Measurements from ENCODE around the gene CCDC86. TPM values are rescaled to one million over a fixed set of nuclear protein-coding genes. Genes with fewer than 3 reads are reported as not detected.
A peak's percentile ranks its signal among the peaks of the same experiment; 100 is the strongest.

The CCDC86 gene
- total and polyA plus RNA-seq, 4 donors = 8.1 to 15.2 (median 10.0) TPM

DNA sequence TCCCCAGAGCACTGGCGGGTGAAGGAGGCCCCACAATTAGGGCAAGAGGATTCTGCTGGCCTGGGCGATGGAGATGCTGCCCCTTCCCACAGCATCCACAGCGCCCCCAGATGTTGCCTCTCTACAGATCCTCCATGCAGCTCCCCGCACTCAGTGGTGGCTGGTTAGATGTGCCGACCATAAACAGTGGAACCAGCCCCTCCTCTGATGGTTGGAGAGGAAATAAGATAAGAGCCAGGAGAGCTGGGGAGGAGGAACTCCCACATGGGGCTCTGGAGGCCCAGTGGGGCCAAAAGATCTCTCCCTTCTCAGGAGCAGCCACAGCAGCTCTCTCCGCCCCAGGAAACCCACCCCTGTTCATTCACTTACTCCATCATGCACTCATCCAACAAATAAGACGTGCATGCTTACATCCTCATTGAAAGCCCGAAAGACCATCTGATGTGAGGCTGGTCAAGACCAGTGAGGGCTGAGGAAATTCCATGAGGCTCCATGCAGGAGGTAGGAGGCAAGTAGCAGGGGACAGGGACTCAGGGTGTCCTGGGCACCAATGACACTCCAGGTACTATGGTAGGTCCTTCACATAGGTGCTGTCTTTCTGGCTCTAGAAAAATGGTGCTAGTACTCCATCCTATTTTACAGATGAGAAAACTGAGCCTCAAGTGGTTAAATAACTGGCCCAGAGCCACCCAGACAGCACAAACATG, 12.4 kb downstream of the CCDC86 start:
- peak in 1 of 2 donors; percentile 49 for DNase-seq

GRCh38 chr11:60854847-60855725, 13.2 kb downstream of the CCDC86 start:
- H3K27me3 ChIP-seq (ENCODE audit: control insufficient read depth in 1 of 2, insufficient read depth in 2 of 2, low read length in 1 of 2) = no peaks in the 10 kb centered on the region
- peaks cover 0 to 4% of the 10 kb centered on the region in 2 donors for H3K36me3 ChIP-seq (ENCODE audit: control insufficient read depth in 1 of 2, insufficient read depth in 2 of 2, low read length in 1 of 2)
- ATAC-seq (ENCODE audit: low FRiP score) = no peak
- no peaks in the 10 kb centered on the region for H3K4me1 ChIP-seq (ENCODE audit: control insufficient read depth in 1 of 2, insufficient read depth in 2 of 2, low read length in 2 of 2)
- DNase-seq = peak in 1 of 2 donors; percentile 42
- intact Hi-C loops (cut with DNase I) = no loop called here
- H3K4me3 ChIP-seq (ENCODE audit: low read length in 2 of 2) = no peak overlapping the region
- 49 to 55% methylated on average over 8 of the region's 8 CpGs for WGBS, 2 donors
- no peaks in the 10 kb centered on the region for H3K9me3 ChIP-seq (ENCODE audit: control insufficient read depth, low read length)
- H3K27ac ChIP-seq (ENCODE audit: low read depth in 1 of 2, low read length in 2 of 2) = no peak overlapping the region

More for the DNA sequence above, 12.4 kb downstream of the CCDC86 start:
- ATAC-seq (ENCODE audit: low FRiP score) = no peak
- H3K9me3 ChIP-seq (ENCODE audit: control insufficient read depth, low read length) = no peaks in the 10 kb centered on the region
- H3K36me3 ChIP-seq (ENCODE audit: control insufficient read depth in 1 of 2, insufficient read depth in 2 of 2, low read length in 1 of 2) = peaks cover 0 to 4% of the 10 kb centered on the region in 2 donors
- H3K27me3 ChIP-seq (ENCODE audit: control insufficient read depth in 1 of 2, insufficient read depth in 2 of 2, low read length in 1 of 2) = no peaks in the 10 kb centered on the region
- intact Hi-C loops (cut with DNase I) = no loop called here
- 83 to 85% methylated on average over 8 of the region's 8 CpGs for WGBS, 2 donors
- no peaks in the 10 kb centered on the region for H3K4me1 ChIP-seq (ENCODE audit: control insufficient read depth in 1 of 2, insufficient read depth in 2 of 2, low read length in 2 of 2)
- no peak overlapping the region for H3K4me3 ChIP-seq (ENCODE audit: low read length in 2 of 2)
- H3K27ac ChIP-seq (ENCODE audit: low read depth in 1 of 2, low read length in 2 of 2) = no peak overlapping the region

- Histone ChIP-seq H3K36me3 (ENCODE audit: control insufficient read depth in 1 of 2, insufficient read depth in 2 of 2, low read length in 1 of 2) (peaks cover 0 to 2% of the 10 kb centered on the region in 2 donors), H3K9me3 (ENCODE audit: control insufficient read depth, low read length) (no peaks in the 10 kb centered on the region), H3K27me3 (ENCODE audit: control insufficient read depth in 1 of 2, insufficient read depth in 2 of 2, low read length in 1 of 2) (no peaks in the 10 kb centered on the region), H3K27ac (ENCODE audit: low read depth in 1 of 2, low read length in 2 of 2) (no peak within 1 kb of the TSS), H3K4me1 (ENCODE audit: control insufficient read depth in 1 of 2, insufficient read depth in 2 of 2, low read length in 2 of 2) (no peaks in the 10 kb centered on the region), H3K4me3 (ENCODE audit: low read length in 2 of 2) (no peak within 1 kb of the TSS)
- intact Hi-C loops (cut with DNase I) = no loop called here
- no peak for ATAC-seq (ENCODE audit: low FRiP score)
- DNase-seq = peak in 1 of 2 donors; percentile 57
- 45% methylated on average over 14 of the region's 14 CpGs for WGBS, 2 donors
Observed at GRCh38 chr11:60855726-60856633, 14.1 kb downstream of the CCDC86 start, which contains the start of gene PTGDR2. PTGDR2 (minus strand) TSS chr11:60855950; CDS start chr11:60853722, 2,228 bp downstream.

DNA sequence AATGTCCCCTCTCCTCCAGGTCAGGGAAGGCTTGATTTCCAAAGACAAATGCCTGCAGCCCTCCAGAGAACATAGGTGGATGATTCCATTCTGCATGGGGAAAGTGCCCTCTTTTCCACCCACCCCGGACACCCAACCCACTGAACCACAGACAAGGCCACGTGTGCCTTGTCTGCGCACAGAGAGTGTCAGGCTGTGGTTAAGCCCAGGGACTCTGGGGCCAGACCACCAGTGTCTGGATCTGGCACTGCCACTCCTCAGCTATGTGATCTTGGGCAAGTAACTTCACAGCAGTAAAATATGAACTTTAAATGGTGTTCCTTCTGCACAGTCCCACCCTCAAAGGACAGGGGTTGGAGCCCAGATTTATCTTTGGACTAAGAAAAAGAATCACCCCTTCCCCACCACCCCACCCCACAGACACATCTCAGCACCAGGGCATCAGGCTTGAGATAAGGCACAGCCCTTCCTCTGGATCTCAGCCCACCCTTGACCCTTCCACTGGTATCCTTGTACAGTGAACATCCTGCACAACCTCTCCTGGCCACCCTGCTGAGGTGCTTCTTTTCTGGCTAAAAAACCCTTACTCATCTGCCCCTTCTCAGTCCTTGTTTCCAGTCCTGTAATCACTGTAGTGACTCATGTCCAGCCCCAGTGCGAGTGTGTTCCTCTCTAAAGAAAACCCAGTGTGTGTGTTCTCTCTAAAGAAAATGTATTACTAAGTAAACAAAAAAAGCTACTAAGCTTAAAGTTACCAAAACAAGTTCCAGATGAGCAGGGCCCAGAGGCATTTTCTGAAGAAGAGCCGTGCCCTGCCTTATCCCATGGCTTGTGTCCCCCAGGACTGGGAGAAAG, 15.7 kb downstream of the CCDC86 start:
- ATAC-seq (ENCODE audit: low FRiP score) (no peak), DNase-seq (peak in 1 of 2 donors; percentile 27)
- Histone ChIP-seq H3K36me3 (ENCODE audit: control insufficient read depth in 1 of 2, insufficient read depth in 2 of 2, low read length in 1 of 2) (no peaks in the 10 kb centered on the region), H3K4me1 (ENCODE audit: control insufficient read depth in 1 of 2, insufficient read depth in 2 of 2, low read length in 2 of 2) (no peaks in the 10 kb centered on the region), H3K27ac (ENCODE audit: low read depth in 1 of 2, low read length in 2 of 2) (no peak overlapping the region), H3K27me3 (ENCODE audit: control insufficient read depth in 1 of 2, insufficient read depth in 2 of 2, low read length in 1 of 2) (no peaks in the 10 kb centered on the region), H3K9me3 (ENCODE audit: control insufficient read depth, low read length) (no peaks in the 10 kb centered on the region), H3K4me3 (ENCODE audit: low read length in 2 of 2) (no peak overlapping the region)
- intact Hi-C loops (cut with DNase I) = no loop called here
- 85 to 89% methylated on average over 5 of the region's 5 CpGs for WGBS, 2 donors

DNA sequence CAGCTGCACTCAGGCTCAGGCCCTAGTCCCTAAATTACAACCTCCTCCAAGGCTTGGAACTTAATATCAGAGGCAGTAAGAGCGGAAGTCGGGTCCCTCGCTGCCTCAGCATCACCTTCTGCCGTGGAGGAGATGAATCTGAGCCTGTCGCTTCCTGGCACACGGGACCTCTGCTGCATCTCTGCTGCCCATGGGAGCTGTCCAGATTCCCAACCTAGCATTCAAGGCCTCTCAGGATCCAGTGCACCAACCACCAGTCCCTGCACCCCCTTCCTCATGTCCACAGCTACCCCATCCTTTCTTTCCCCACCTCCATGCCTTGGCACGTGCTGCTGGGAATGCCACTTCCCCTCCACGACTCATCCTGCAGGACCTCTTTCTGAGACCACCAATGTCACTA, 16.3 kb downstream of the CCDC86 start:
- Histone ChIP-seq H3K27ac (ENCODE audit: low read depth in 1 of 2, low read length in 2 of 2) (no peak overlapping the region), H3K4me3 (ENCODE audit: low read length in 2 of 2) (no peak overlapping the region), H3K4me1 (ENCODE audit: control insufficient read depth in 1 of 2, insufficient read depth in 2 of 2, low read length in 2 of 2) (no peaks in the 10 kb centered on the region), H3K9me3 (ENCODE audit: control insufficient read depth, low read length) (no peaks in the 10 kb centered on the region), H3K27me3 (ENCODE audit: control insufficient read depth in 1 of 2, insufficient read depth in 2 of 2, low read length in 1 of 2) (no peaks in the 10 kb centered on the region), H3K36me3 (ENCODE audit: control insufficient read depth in 1 of 2, insufficient read depth in 2 of 2, low read length in 1 of 2) (no peaks in the 10 kb centered on the region)
- 78 to 79% methylated on average over 8 of the region's 8 CpGs for WGBS, 2 donors
- peak in 1 of 2 donors; percentile 60 for DNase-seq
- intact Hi-C loops (cut with DNase I) = no loop called here
- ATAC-seq (ENCODE audit: low FRiP score) = no peak

- WGBS, 2 donors = 71 to 72% methylated on average over 3 to 4 of the region's 4 CpGs
- ATAC-seq (ENCODE audit: low FRiP score) (no peak), DNase-seq (peak in 1 of 2 donors; percentile 45)
- Histone ChIP-seq H3K9me3 (ENCODE audit: control insufficient read depth, low read length) (no peaks in the 10 kb centered on the region), H3K4me1 (ENCODE audit: control insufficient read depth in 1 of 2, insufficient read depth in 2 of 2, low read length in 2 of 2) (no peaks in the 10 kb centered on the region), H3K27me3 (ENCODE audit: control insufficient read depth in 1 of 2, insufficient read depth in 2 of 2, low read length in 1 of 2) (no peaks in the 10 kb centered on the region), H3K36me3 (ENCODE audit: control insufficient read depth in 1 of 2, insufficient read depth in 2 of 2, low read length in 1 of 2) (no peaks in the 10 kb centered on the region), H3K27ac (ENCODE audit: low read depth in 1 of 2, low read length in 2 of 2) (no peak overlapping the region), H3K4me3 (ENCODE audit: low read length in 2 of 2) (no peak overlapping the region)
- intact Hi-C loops (cut with DNase I) = no loop called here
Observed at GRCh38 chr11:60858731-60859464, 17.0 kb downstream of the CCDC86 start.

DNA sequence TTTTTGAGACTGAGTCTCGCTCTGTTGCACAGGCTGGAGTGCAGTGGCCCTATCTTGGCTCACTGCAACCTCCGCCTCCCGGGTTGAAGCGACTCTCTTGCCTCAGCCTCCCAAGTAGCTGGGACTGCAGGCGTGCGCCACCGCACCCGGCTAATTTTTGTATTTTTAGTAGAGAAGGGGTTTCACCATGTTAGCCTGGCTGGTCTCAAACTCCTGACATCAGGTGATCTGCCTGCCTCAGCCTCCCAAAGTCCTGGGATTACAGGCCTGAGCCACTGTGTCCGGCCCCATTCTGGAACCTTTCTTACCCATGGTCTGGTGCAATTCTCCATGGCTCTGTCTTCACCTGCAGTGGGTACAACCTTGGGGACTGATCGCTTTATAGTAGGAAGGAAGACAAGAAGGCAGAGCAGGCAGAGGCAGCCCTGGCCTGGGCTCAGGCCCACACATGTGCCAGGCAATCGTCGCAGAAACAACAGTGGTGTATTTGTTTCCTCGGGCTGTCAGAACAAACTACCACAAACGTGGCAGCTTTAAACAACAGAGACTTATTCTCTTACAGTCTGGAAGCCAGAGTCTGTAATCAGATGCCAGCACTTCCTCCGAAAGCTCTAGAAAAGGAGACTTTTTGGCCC, 17.8 kb downstream of the CCDC86 start:
- intact Hi-C loops (cut with DNase I) = no loop called here
- 82 to 85% methylated on average over 15 of the region's 15 CpGs for WGBS, 2 donors
- DNase-seq (peak in 1 of 2 donors; percentile 24), ATAC-seq (ENCODE audit: low FRiP score) (no peak)
- H3K27me3 ChIP-seq (ENCODE audit: control insufficient read depth in 1 of 2, insufficient read depth in 2 of 2, low read length in 1 of 2) = no peaks in the 10 kb centered on the region
- no peak overlapping the region for H3K27ac ChIP-seq (ENCODE audit: low read depth in 1 of 2, low read length in 2 of 2)
- H3K4me1 ChIP-seq (ENCODE audit: control insufficient read depth in 1 of 2, insufficient read depth in 2 of 2, low read length in 2 of 2) = no peaks in the 10 kb centered on the region
- H3K36me3 ChIP-seq (ENCODE audit: control insufficient read depth in 1 of 2, insufficient read depth in 2 of 2, low read length in 1 of 2) = no peaks in the 10 kb centered on the region
- no peak overlapping the region for H3K4me3 ChIP-seq (ENCODE audit: low read length in 2 of 2)
- H3K9me3 ChIP-seq (ENCODE audit: control insufficient read depth, low read length) = no peaks in the 10 kb centered on the region
